NB4 (cell line): ENCODE measurements around the gene MAST4.

ENCODE experiments used
- DNase-seq: peaks from one replicate; pipeline ENCODE4 v3.0.0; 2010; ENCODE audit warnings: low read depth
- H3K4me3 ChIP-seq: one replicate; pipeline ENCODE4 v1.5.1; 2011; ENCODE audit warnings: mild to moderate bottlenecking, low read depth, low read length, moderate library complexity
- MYC ChIP-seq: IDR thresholded peaks from 2 replicates; pipeline ENCODE4 v1.6.1; 2011; ENCODE audit warnings: low read depth, low read length
- POLR2A ChIP-seq: IDR thresholded peaks from 2 replicates; pipeline ENCODE4 v1.6.1; 2011; ENCODE audit warnings: mild to moderate bottlenecking; ENCODE audit not compliant: insufficient read length; ENCODE audit errors: extremely low read depth
- TF ChIP-seq, protein P1 (sequence below): IDR thresholded peaks from one replicate; pipeline ENCODE4 v1.5.1; 2012; ENCODE audit warnings: low read depth, low read length
- TF ChIP-seq, protein P2 (sequence below): IDR thresholded peaks from 2 replicates; pipeline ENCODE4 v1.6.1; 2011; ENCODE audit warnings: low read depth, low read length

The MAST4 gene

DNA sequence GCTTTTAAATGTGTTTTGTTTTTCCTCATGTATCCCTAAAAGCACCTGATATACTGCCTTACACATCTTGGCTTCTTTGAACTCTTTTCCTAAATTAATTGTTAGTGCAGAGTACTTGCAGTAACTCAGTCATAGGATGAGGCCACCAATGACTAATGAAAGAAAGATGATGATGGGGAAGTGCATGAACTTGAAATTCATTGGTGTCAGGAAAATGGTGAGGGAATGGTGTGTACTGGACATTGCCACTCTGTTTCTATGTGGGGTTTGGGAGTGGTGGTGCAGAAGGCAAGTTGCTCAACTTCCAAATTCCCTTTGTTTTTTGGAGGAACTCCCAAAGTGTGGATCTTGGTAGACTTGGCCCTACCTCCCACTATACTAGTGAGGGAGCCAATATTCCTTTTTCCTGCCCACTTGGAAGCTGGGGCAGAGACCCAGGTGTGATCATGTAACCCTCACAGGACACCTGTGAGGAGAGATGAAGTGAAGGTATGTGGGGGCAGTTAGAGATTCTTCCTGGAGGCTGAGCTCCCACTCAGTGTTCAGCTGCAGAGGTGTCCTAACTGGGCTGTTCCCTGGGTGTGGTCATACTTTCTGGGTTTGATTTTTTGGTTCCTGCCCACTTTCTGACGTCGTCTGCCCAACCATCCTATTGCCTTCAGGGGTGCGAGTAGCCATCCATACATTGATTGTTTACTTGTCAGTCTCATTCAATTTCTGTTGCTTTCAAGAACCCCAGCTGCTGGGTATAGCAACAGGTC, 298.5 kb downstream of the MAST4 start:
- no peak for TF ChIP-seq POLR2A
- TF ChIP-seq MYC, result no peak
- TF ChIP-seq, protein P1, sequence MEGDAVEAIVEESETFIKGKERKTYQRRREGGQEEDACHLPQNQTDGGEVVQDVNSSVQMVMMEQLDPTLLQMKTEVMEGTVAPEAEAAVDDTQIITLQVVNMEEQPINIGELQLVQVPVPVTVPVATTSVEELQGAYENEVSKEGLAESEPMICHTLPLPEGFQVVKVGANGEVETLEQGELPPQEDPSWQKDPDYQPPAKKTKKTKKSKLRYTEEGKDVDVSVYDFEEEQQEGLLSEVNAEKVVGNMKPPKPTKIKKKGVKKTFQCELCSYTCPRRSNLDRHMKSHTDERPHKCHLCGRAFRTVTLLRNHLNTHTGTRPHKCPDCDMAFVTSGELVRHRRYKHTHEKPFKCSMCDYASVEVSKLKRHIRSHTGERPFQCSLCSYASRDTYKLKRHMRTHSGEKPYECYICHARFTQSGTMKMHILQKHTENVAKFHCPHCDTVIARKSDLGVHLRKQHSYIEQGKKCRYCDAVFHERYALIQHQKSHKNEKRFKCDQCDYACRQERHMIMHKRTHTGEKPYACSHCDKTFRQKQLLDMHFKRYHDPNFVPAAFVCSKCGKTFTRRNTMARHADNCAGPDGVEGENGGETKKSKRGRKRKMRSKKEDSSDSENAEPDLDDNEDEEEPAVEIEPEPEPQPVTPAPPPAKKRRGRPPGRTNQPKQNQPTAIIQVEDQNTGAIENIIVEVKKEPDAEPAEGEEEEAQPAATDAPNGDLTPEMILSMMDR, result no peak
- TF ChIP-seq, protein P2, sequence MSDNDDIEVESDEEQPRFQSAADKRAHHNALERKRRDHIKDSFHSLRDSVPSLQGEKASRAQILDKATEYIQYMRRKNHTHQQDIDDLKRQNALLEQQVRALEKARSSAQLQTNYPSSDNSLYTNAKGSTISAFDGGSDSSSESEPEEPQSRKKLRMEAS, result no peak
- H3K4me3 ChIP-seq, result no peak overlapping the region
- no peak for DNase-seq

DNA sequence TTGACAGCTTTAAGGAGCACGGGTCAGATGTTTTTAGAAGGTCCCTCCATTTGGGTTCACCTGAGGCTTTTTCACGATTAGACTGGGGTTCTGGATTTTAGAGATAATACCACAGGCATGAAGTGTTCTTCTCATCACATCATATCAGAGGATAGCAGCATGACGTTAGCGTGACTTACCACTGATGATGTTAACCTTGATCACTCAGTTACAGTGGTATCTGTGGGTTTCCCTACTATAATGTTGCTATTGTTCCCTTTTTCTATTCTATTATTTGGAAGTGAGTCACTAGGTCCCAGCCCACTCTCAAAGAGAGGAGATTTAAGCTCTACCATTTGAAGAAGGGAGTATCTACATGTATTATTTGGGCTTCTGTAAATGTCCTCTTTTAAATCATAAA, 300.0 kb downstream of the MAST4 start:
- no peak overlapping the region for H3K4me3 ChIP-seq
- DNase-seq, result no peak
- TF ChIP-seq, protein P1, result no peak
- TF ChIP-seq, protein P2, result no peak
- no peak for TF ChIP-seq POLR2A
- TF ChIP-seq MYC, result no peak

DNA sequence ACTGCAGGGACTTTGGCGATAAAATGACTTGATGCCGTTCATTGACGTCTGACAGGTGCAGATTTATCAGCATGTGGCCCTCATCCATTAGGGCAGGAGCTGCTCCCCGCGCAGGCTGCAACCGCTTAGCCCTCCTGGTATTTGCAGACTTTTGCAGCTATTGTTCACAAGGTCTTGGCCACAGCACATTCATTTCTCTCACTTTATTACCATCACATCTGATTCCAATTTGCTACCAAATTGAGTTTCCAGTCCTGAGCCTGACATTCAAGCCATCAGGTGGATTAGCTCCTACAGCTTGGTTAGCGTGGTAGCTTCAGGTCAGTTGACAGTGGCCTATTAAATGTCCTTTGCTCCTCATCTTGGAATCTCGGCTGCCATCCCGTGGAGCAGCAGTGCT, 301.2 kb downstream of the MAST4 start:
- TF ChIP-seq, protein P1, result no peak
- TF ChIP-seq POLR2A (no peak), MYC (no peak)
- TF ChIP-seq, protein P2, result no peak
- DNase-seq, result no peak
- no peak overlapping the region for H3K4me3 ChIP-seq

DNA sequence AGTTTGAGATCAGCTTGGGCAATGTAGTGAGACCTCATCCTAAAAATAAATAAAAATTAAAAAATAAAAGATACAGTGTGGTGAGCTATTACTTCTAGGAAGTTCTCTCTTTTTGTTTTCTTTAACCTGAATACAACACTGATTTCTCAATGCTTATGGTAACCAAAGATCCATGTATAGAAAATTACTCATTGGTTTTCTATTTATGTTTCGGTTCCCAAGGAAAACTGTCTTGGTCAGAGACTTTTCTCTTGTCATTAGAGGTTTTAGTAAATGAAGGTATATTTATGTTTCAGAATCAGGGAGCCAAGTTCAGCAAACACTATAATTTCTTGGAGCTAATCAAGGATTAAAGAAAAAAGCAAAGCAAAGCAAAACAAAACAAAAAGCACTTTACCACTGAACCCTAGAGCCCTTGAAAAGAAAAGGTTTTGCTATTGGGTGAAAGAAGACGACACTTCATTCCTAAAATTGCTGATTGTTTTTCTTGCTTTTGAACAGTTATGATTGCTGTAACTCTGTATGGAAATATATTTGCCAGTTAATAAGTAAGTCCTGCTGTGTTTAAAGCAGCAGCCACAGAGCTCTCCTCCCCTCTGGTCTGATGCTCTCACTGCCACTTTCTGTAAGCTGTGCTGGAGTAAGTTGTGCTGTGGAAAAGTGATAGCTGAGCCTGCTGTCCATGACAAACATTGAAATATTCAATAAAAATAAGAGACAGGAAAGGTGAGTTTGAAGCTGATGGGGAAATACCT, 302.2 kb downstream of the MAST4 start:
- TF ChIP-seq POLR2A (no peak), MYC (no peak)
- TF ChIP-seq, protein P2, result no peak
- TF ChIP-seq, protein P1, result no peak
- H3K4me3 ChIP-seq, result no peak overlapping the region
- DNase-seq, result no peak

DNA sequence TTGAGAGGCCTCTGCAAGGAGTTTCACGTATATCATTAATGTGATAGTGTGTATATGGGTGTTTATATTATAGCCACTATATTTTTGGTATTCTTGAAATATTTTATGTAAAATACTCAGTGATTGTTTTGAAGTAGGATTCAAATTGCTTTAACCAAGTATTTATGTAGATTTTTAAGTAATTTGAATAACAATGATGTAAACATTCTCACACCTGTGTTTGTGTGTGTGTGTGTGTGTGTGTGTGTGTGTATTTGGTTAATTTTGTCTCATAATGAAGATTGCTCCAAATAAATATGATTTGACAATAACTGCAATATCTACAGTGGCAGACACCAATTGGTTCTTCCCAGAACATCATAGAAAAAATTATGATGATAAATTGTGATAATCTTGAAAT, 307.0 kb downstream of the MAST4 start:
- DNase-seq, result no peak
- H3K4me3 ChIP-seq, result no peak overlapping the region
- TF ChIP-seq, protein P1, result no peak
- TF ChIP-seq POLR2A, result no peak
- TF ChIP-seq, protein P2, result no peak
- TF ChIP-seq MYC, result no peak
